Heart left ventricle (tissue), 13 donors: ENCODE measurements around the gene C17orf107.

Experiments
- POLR2A ChIP-seq, 2 donors: fragments of 450-650 bp; IDR thresholded peaks; one replicate each; pipeline ENCODE4 v1.6.1; 2017; ENCODE audit warnings: antibody characterized with exemption in 2 of 2, mild to moderate bottlenecking in 2 of 2, moderate library complexity in 2 of 2
- TF ChIP-seq, protein P1 (sequence below), 12 donors: fragments of 200-600 bp; sonication (generic) in 4 of 12; IDR thresholded peaks; one replicate each; pipeline versions ENCODE4 v1.5.0 to v1.8.0; 2018 to 2022; ENCODE audit warnings: antibody characterized with exemption in 12 of 12, mild to moderate bottlenecking in 5 of 12
- donor health status: ischemic (EF 13 %, LVEDD 7.1; RV severe dilation, severe dysfunction).
- donor health status: DM: no; HTN: yes; CAD: no.
- donor health status: DM: no; HTN: no; CAD: no.
- donor health status: ischemic (EF 25% LVEDD 6.9; RV normal size, moderate dysfunction).
- donor health status: ischemic (EF 25% LVEDD 5.7; RV mildly dilated, moderate dysfunction).
- donor health status: ischemic (EF 35%, LVEDD 5.7; RV mildly dilated, moderate dysfunction).
- donor health status: nonischemic (EF 11% LVEDD 7.7; RV severe dilation, severe dysfunction).
- donor health status: DM: yes; HTN: yes; CAD: no.
- donor health status: PGD.
- donor health status: ischemic (EF 29% LVEDD 5.4; RV normal size, mild dysfunction).
- donor health status: nonischemic (EF 23%, LVEDD 6.1; RV moderate dilation, normal function).

DNA sequence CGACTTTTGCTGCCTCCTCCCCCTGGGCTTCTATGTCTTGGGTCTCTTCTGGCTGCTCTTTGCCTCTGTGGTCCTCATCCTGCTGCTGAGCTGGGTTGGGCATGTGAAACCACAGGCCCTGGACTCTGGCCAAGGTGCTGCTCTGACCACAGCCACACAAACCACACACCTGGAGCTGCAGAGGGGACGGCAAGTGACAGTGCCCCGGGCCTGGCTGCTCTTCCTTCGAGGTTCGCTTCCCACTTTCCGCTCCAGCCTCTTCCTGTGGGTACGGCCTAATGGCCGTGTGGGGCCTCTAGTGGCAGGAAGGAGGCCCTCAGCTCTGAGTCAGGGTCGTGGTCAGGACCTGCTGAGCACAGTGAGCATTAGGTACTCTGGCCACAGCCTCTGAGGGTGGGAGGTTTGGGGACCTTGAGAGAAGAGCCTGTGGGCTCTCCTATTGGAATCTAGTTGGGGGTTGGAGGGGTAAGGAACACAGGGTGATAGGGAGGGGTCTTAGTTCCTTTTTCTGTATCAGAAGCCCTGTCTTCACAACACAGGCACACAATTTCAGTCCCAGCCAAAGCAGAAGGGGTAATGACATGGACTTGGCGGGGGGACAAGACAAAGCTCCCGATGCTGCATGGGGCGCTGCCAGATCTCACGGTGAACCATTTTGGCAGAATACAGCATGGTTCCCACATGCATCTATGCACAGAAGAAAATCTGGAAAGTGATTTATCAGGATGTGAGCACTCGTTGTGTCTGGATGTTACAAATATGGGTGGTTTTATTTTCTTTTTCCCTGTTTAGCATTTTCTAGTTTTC, 35.0 kb downstream of the C17orf107 start:
- TF ChIP-seq, protein P1, sequence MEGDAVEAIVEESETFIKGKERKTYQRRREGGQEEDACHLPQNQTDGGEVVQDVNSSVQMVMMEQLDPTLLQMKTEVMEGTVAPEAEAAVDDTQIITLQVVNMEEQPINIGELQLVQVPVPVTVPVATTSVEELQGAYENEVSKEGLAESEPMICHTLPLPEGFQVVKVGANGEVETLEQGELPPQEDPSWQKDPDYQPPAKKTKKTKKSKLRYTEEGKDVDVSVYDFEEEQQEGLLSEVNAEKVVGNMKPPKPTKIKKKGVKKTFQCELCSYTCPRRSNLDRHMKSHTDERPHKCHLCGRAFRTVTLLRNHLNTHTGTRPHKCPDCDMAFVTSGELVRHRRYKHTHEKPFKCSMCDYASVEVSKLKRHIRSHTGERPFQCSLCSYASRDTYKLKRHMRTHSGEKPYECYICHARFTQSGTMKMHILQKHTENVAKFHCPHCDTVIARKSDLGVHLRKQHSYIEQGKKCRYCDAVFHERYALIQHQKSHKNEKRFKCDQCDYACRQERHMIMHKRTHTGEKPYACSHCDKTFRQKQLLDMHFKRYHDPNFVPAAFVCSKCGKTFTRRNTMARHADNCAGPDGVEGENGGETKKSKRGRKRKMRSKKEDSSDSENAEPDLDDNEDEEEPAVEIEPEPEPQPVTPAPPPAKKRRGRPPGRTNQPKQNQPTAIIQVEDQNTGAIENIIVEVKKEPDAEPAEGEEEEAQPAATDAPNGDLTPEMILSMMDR (IDR thresholded peaks at IDR 0.05): peak in 4 of 12 donors; percentile 16 to 40 (median 20)
- no peak for TF ChIP-seq POLR2A (IDR thresholded peaks at IDR 0.05)
